Measurements from ENCODE around the gene HMMR. TPM values are rescaled to one million over a fixed set of nuclear protein-coding genes. Genes with fewer than 3 reads are reported as not detected.
"Not testable (repeated sequence)": the region's sequence is repeated elsewhere in the genome, so short reads cannot be mapped to it uniquely, and the experiment has no call there.

HMMR gene
- 1 to 10 TPM; 2.2 to 7.9 (median 3.7) TPM for total RNA-seq

GRCh38 chr5:163460562-163461171 is at the start of gene HMMR:
TSS of gene HMMR (plus strand) at chr5:163460632. CDS start at chr5:163460693, 61 bp downstream.
- Histone ChIP-seq H3K36me3 (peaks cover 2% of the 10 kb centered on the region), H3K4me1 (peaks cover 36% of the 10 kb centered on the region), H3K9me3 (no peaks in the 10 kb centered on the region), H3K4me3 (peak within 1 kb of the TSS; percentile 71), H3K27me3 (no peaks in the 10 kb centered on the region), H3K27ac (peak within 1 kb of the TSS; percentile 98)
- under 1% methylated on average over 20 of the region's 23 CpGs for WGBS
- no peak for DNase-seq (ENCODE audit: low spot score in 2 of 2)
- TF ChIP-seq CTCF (IDR thresholded peaks at IDR 0.05): no peak
- no peak for TF ChIP-seq POLR2A (IDR thresholded peaks at IDR 0.05)
- TF ChIP-seq POLR2AphosphoS5 (IDR thresholded peaks at IDR 0.05): no peak
- TF ChIP-seq EP300 (IDR thresholded peaks at IDR 0.05): no peak

GRCh38 chr5:163415673-163416072 is 44.8 kb upstream of the HMMR start:
- 25% methylated on average over 15 of the region's 15 CpGs for WGBS
- H3K27me3 ChIP-seq; H3K4me1 ChIP-seq; H3K4me3 ChIP-seq; H3K36me3 ChIP-seq; H3K9me3 ChIP-seq; DNase-seq (ENCODE audit: low spot score in 2 of 2); H3K27ac ChIP-seq: not testable (repeated sequence)

- WGBS: 93% methylated on average over 1 of the region's 1 CpG
- Histone ChIP-seq H3K4me3 (no peak overlapping the region), H3K4me1 (no peaks in the 10 kb centered on the region), H3K36me3 (no peaks in the 10 kb centered on the region), H3K9me3 (no peaks in the 10 kb centered on the region), H3K27ac (no peak overlapping the region), H3K27me3 (no peaks in the 10 kb centered on the region)
- TF ChIP-seq POLR2AphosphoS5 (IDR thresholded peaks at IDR 0.05): no peak
- TF ChIP-seq CTCF (IDR thresholded peaks at IDR 0.05): no peak
- TF ChIP-seq EP300 (IDR thresholded peaks at IDR 0.05): no peak
- no peak for TF ChIP-seq POLR2A (IDR thresholded peaks at IDR 0.05)
- DNase-seq (ENCODE audit: low spot score in 2 of 2): no peak
Observed at GRCh38 chr5:163424836-163425235, 35.6 kb upstream of the HMMR start.

GRCh38 chr5:163426128-163426527 is 34.3 kb upstream of the HMMR start:
- not testable (repeated sequence) for H3K4me3 ChIP-seq; H3K4me1 ChIP-seq; H3K9me3 ChIP-seq; DNase-seq (ENCODE audit: low spot score in 2 of 2); H3K36me3 ChIP-seq; H3K27ac ChIP-seq; H3K27me3 ChIP-seq
- WGBS: 55% methylated on average over 4 of the region's 4 CpGs

GRCh38 chr5:163432544-163432943 is 27.9 kb upstream of the HMMR start:
- Histone ChIP-seq H3K9me3 (no peaks in the 10 kb centered on the region), H3K4me3 (no peak overlapping the region), H3K36me3 (no peaks in the 10 kb centered on the region), H3K27ac (no peak overlapping the region), H3K4me1 (peaks cover 7% of the 10 kb centered on the region), H3K27me3 (no peaks in the 10 kb centered on the region)
- TF ChIP-seq POLR2AphosphoS5 (IDR thresholded peaks at IDR 0.05) (no peak), POLR2A (IDR thresholded peaks at IDR 0.05) (no peak), CTCF (IDR thresholded peaks at IDR 0.05) (no peak), EP300 (IDR thresholded peaks at IDR 0.05) (no peak)
- WGBS: 97% methylated on average over 1 of the region's 1 CpG
- DNase-seq (ENCODE audit: low spot score in 2 of 2): no peak

GRCh38 chr5:163433271-163433670 is 27.2 kb upstream of the HMMR start:
- no peaks in the 10 kb centered on the region for H3K27me3 ChIP-seq
- H3K9me3 ChIP-seq: no peaks in the 10 kb centered on the region
- no peak overlapping the region for H3K4me3 ChIP-seq
- WGBS: 49% methylated on average over 5 of the region's 5 CpGs
- H3K4me1 ChIP-seq: peaks cover 10% of the 10 kb centered on the region
- DNase-seq (ENCODE audit: low spot score in 2 of 2): no peak
- no peaks in the 10 kb centered on the region for H3K36me3 ChIP-seq
- TF ChIP-seq EP300 (IDR thresholded peaks at IDR 0.05) (no peak), POLR2A (IDR thresholded peaks at IDR 0.05) (no peak), POLR2AphosphoS5 (IDR thresholded peaks at IDR 0.05) (no peak), CTCF (IDR thresholded peaks at IDR 0.05) (no peak)
- H3K27ac ChIP-seq: no peak overlapping the region
